H1 (cell line): ENCODE results near the gene SMPX. TPM values are rescaled to one million over a fixed set of nuclear protein-coding genes. Genes with fewer than 3 reads are reported as not detected.

Experiments
- CTCF ChIA-PET: fragments of 300-600 bp; sonication (Branson Sonifier 250); formaldehyde crosslinking; loops from one replicate; lab custom pipeline; 2021; ENCODE audit not compliant: partially characterized antibody; lab: Charles Lee
- POLR2A ChIA-PET: fragments of 300-600 bp; sonication (Branson Sonifier 250); formaldehyde crosslinking; loops from one replicate; lab custom pipeline; 2021; ENCODE audit warnings: inconsistent platforms; ENCODE audit not compliant: partially characterized antibody; lab: Charles Lee
- DNase-seq, 2 experiments: peaks; one replicate each; pipeline versions ENCODE4 v3.0.0 to v3.0.0-alpha.2; 2010 to 2022; ENCODE audit warnings: low spot score in 2 of 2, low read depth in 1 of 2, mixed read lengths in 1 of 2
- FAIRE-seq: peaks from 2 replicates; lab custom pipeline; 2011; peaks lifted over from hg19 to GRCh38; lab: Jason Lieb, UNC
- H2AFZ ChIP-seq: 2 replicates; pipeline ENCODE4 v1.8.1; 2012; ENCODE audit warnings: low read length, inconsistent platforms
- H2AK5ac ChIP-seq: 2 replicates; pipeline ENCODE4 v1.6.1; 2013; ENCODE audit warnings: low read depth, low read length
- H2BK120ac ChIP-seq: replicated peaks from 2 replicates; pipeline ENCODE3; 2013; ENCODE audit warnings: low read depth, low read length, inconsistent platforms
- H2BK12ac ChIP-seq: 2 replicates; pipeline ENCODE4 v1.6.1; 2013; ENCODE audit warnings: low read depth, low read length
- H2BK15ac ChIP-seq: 2 replicates; pipeline ENCODE4 v1.6.1; 2013; ENCODE audit warnings: low read length
- H2BK20ac ChIP-seq: 2 replicates; pipeline ENCODE4 v1.6.1; 2013; ENCODE audit warnings: low read length
- H2BK5ac ChIP-seq: 2 replicates; pipeline ENCODE4 v1.6.1; 2013; ENCODE audit warnings: low read depth, low read length
- H3K14ac ChIP-seq: 2 replicates; pipeline ENCODE4 v1.6.1; 2013; ENCODE audit warnings: inconsistent platforms; ENCODE audit not compliant: insufficient read length
- H3K18ac ChIP-seq: 2 replicates; pipeline ENCODE4 v1.6.1; 2013; ENCODE audit warnings: low read length; ENCODE audit errors: extremely low read depth
- H3K23ac ChIP-seq: 2 replicates; pipeline ENCODE4 v1.6.1; 2013; ENCODE audit warnings: inconsistent platforms; ENCODE audit not compliant: insufficient read length
- H3K23me2 ChIP-seq: 2 replicates; pipeline ENCODE4 v1.6.1; 2013; ENCODE audit warnings: low read depth, low read length
- H3K27ac ChIP-seq: 2 replicates; pipeline ENCODE4 v1.6.1; 2011; ENCODE audit warnings: low read depth, low read length, inconsistent platforms
- H3K27me3 ChIP-seq, 4 experiments: replicated peaks in 1 of 4; 1 replicate in 1 of 4; 2 replicates in 3 of 4; pipeline versions ENCODE4 v1.6.1 to v1.8.1; 2011 to 2013; ENCODE audit warnings: low read length in 3 of 4, mild to moderate bottlenecking in 3 of 4, inconsistent platforms in 2 of 4, mixed read lengths in 2 of 4, moderate library complexity in 1 of 4; ENCODE audit not compliant: control insufficient read depth in 3 of 4, insufficient read depth in 3 of 4; ENCODE audit errors: extremely low read depth in 1 of 4
- H3K36me3 ChIP-seq, 4 experiments: 2 replicates each; pipeline versions ENCODE4 v1.6.1 to v1.8.1; 2011 to 2013; ENCODE audit warnings: mild to moderate bottlenecking in 4 of 4, low read length in 3 of 4, moderate library complexity in 2 of 4, control low read depth in 1 of 4, inconsistent platforms in 1 of 4; ENCODE audit not compliant: insufficient read depth in 4 of 4, control insufficient read depth in 2 of 4
- H3K4ac ChIP-seq: replicated peaks from 2 replicates; pipeline ENCODE3; 2013; ENCODE audit warnings: low read length, low read depth, mixed read lengths, inconsistent platforms; ENCODE audit not compliant: insufficient read length
- H3K4me1 ChIP-seq, 4 experiments: replicated peaks in 1 of 4; 1 replicate in 1 of 4; 2 replicates in 3 of 4; pipeline versions ENCODE4 v1.6.1 to v1.8.1; 2011 to 2013; ENCODE audit warnings: low read length in 3 of 4, inconsistent platforms in 2 of 4, mixed read lengths in 1 of 4; ENCODE audit not compliant: insufficient read depth in 4 of 4, control insufficient read depth in 3 of 4
- H3K4me2 ChIP-seq, 2 experiments: 2 replicates each; pipeline versions ENCODE4 v1.6.1 to v1.8.1; 2011 to 2013; ENCODE audit warnings: low read depth in 2 of 2, low read length in 2 of 2, control low read depth in 1 of 2, inconsistent platforms in 1 of 2, mild to moderate bottlenecking in 1 of 2; ENCODE audit not compliant: insufficient read depth in 1 of 2
- H3K4me3 ChIP-seq, 4 experiments: fragments of 200-600, 300-600 bp in 1 of 4; sonication (generic), shearing (Covaris generic), sonication (Bioruptor Twin) in 1 of 4; 2 replicates each; pipeline versions ENCODE4 v1.5.1 to v1.8.1; 2011 to 2016; ENCODE audit warnings: low read length in 4 of 4, low read depth in 3 of 4, control low read depth in 2 of 4, inconsistent platforms in 2 of 4, mild to moderate bottlenecking in 2 of 4, mixed read lengths in 1 of 4, moderate library complexity in 1 of 4; ENCODE audit not compliant: insufficient read depth in 2 of 4; ENCODE audit errors: extremely low read depth in 1 of 4
- H3K56ac ChIP-seq: replicated peaks from 2 replicates; pipeline ENCODE3; 2013; ENCODE audit warnings: low read depth, mild to moderate bottlenecking, mixed read lengths, low read length, inconsistent platforms; ENCODE audit not compliant: insufficient read length
- H3K79me1 ChIP-seq: 2 replicates; pipeline ENCODE4 v1.6.1; 2013; ENCODE audit warnings: low read depth, low read length, control low read depth
- H3K79me2 ChIP-seq, 2 experiments: 2 replicates each; pipeline versions ENCODE4 v1.6.1 to v1.8.1; 2012 to 2013; ENCODE audit warnings: low read length in 2 of 2, mild to moderate bottlenecking in 2 of 2, inconsistent platforms in 1 of 2; ENCODE audit not compliant: insufficient read depth in 2 of 2, control insufficient read depth in 1 of 2
- H3K9ac ChIP-seq, 4 experiments: replicated peaks in 1 of 4; 1 replicate in 1 of 4; 2 replicates in 3 of 4; pipeline versions ENCODE4 v1.6.1 to v1.8.1; 2011 to 2013; ENCODE audit warnings: low read depth in 3 of 4, low read length in 3 of 4, control low read depth in 2 of 4, mild to moderate bottlenecking in 2 of 4, moderate library complexity in 2 of 4, inconsistent platforms in 1 of 4; ENCODE audit errors: extremely low read depth in 1 of 4
- H3K9me3 ChIP-seq, 2 experiments: 2 replicates each; pipeline versions ENCODE4 v1.6.1 to v1.8.1; 2012 to 2013; ENCODE audit warnings: mild to moderate bottlenecking in 2 of 2, moderate library complexity in 2 of 2, control low read depth in 1 of 2, inconsistent platforms in 1 of 2, low read depth in 1 of 2, low read length in 1 of 2, mixed read lengths in 1 of 2; ENCODE audit not compliant: insufficient read depth in 2 of 2
- H4K20me1 ChIP-seq, 2 experiments: replicated peaks in 1 of 2; 2 replicates each; pipeline versions ENCODE3 to v1.8.1; 2011 to 2013; ENCODE audit warnings: inconsistent platforms in 2 of 2, low read length in 2 of 2, mild to moderate bottlenecking in 1 of 2; ENCODE audit not compliant: insufficient read depth in 2 of 2, control insufficient read depth in 1 of 2
- H4K5ac ChIP-seq: 2 replicates; pipeline ENCODE4 v1.6.1; 2013; ENCODE audit warnings: low read length, low read depth, mixed read lengths, inconsistent platforms; ENCODE audit not compliant: insufficient read length
- H4K8ac ChIP-seq: 2 replicates; pipeline ENCODE4 v1.8.0; 2013; ENCODE audit warnings: mild to moderate bottlenecking, moderate library complexity, low read length, inconsistent platforms; ENCODE audit not compliant: insufficient read depth; ENCODE audit errors: extremely low read depth
- H4K91ac ChIP-seq: replicated peaks from 2 replicates; pipeline ENCODE3; 2013; ENCODE audit warnings: low read length, mixed read lengths, inconsistent platforms; ENCODE audit not compliant: insufficient read length
- ATF2 ChIP-seq: IDR thresholded peaks from 2 replicates; pipeline ENCODE4 v1.6.1; 2012; ENCODE audit warnings: low read length, inconsistent platforms
- ATF3 ChIP-seq: IDR thresholded peaks from 2 replicates; pipeline ENCODE4 v1.6.1; 2011; ENCODE audit warnings: low read depth, mild to moderate bottlenecking, low read length; ENCODE audit not compliant: insufficient read depth
- GABPA ChIP-seq: IDR thresholded peaks from 2 replicates; pipeline ENCODE4 v1.6.1; 2011; ENCODE audit warnings: mild to moderate bottlenecking, low read length, moderate library complexity, borderline replicate concordance; ENCODE audit not compliant: insufficient read depth
- JUN ChIP-seq: IDR thresholded peaks from 2 replicates; pipeline ENCODE4 v1.6.1; 2011; ENCODE audit warnings: low read depth, mild to moderate bottlenecking, improper control_type of control experiment, low read length
- POLR2A ChIP-seq, 2 experiments: IDR thresholded peaks; 1 replicate in 1 of 2; 2 replicates in 1 of 2; pipeline ENCODE4 v1.6.1; 2011; ENCODE audit warnings: low read depth in 2 of 2, low read length in 2 of 2, mild to moderate bottlenecking in 2 of 2; ENCODE audit errors: control extremely low read depth in 1 of 2
- TBP ChIP-seq: IDR thresholded peaks from 2 replicates; pipeline ENCODE4 v1.6.1; 2011; ENCODE audit warnings: low read depth, low read length, improper control_type of control experiment
- WGBS, 2 experiments: shearing (Covaris generic) in 1 of 2; methylation state at CpG; one replicate each; pipeline versions ENCODE4 v1.1.6 to v1.1.7; 2013 to 2015; ENCODE audit warnings: low lambda C conversion rate in 2 of 2, mixed read lengths in 2 of 2, inconsistent platforms in 1 of 2, low coverage in 1 of 2, missing lambda C conversion rate in 1 of 2; ENCODE audit not compliant: insufficient replicate concordance in 2 of 2, insufficient coverage in 1 of 2, insufficient read length in 1 of 2; ENCODE audit errors: extremely low coverage in 1 of 2, missing lambda C conversion rate in 1 of 2; 5-methylcytosine and 5-hydroxymethylcytosine counted together
- polyA plus RNA-seq, 7 experiments: library from polyadenylated mRNA; depleted of rRNA in 3 of 7; stranded (reverse) in 5 of 7; unstranded in 2 of 7; fragments of >200 nt in 5 of 7; fragments of 200-250 nt in 2 of 7; gene quantifications; 1 replicate in 5 of 7; 2 replicates in 1 of 7; 4 replicates in 1 of 7; pipeline versions ENCODE4 v1.2.1 to v1.2.3, GENCODE V29; 2011 to 2013; ENCODE audit warnings: missing spikeins in 2 of 7, mixed read lengths in 2 of 7
- total RNA-seq: library from RNA; stranded (reverse); fragmentation: NEBNext Ultra II Directional; extraction: Animal tissue kit (Norgen Biotek cat#: 25700); gene quantifications from 2 replicates; pipeline ENCODE4 v1.2.1, GENCODE V29; 2021

SMPX gene
- total and polyA plus RNA-seq, 2 of the 8 experiments (the other 6 are each of a cell fraction or from before 2014, with no cell fraction given), result not detected

GRCh38 chrX:21738210-21738949 lies 19.5 kb downstream of the SMPX start:
- Histone ChIP-seq H3K18ac (no peak overlapping the region), H3K4ac (no peak overlapping the region), H3K4me3 (peak overlapping the region in 1 of 4 experiments; percentile 35; a peak in 1 of 8 replicates), H3K36me3 (no peaks in the 10 kb centered on the region), H3K27me3 (no peaks in the 10 kb centered on the region), H3K23me2 (no peaks in the 10 kb centered on the region), H3K79me2 (no peaks in the 10 kb centered on the region), H3K9me3 (no peaks in the 10 kb centered on the region), H3K4me1 (peaks cover 0 to 4% (median 2%) of the 10 kb centered on the region in 4 experiments; a peak in 2 of 7 replicates), H3K79me1 (no peaks in the 10 kb centered on the region), H3K23ac (no peak overlapping the region), H2BK5ac (no peak overlapping the region), H3K4me2 (peak overlapping the region; percentile 38 to 45), H3K9ac (no peak overlapping the region), H2AK5ac (no peak overlapping the region), H3K14ac (no peak overlapping the region), H2BK12ac (no peak overlapping the region), H2BK15ac (no peak overlapping the region), H2AFZ (0 out of 2 replicates have a peak overlapping the region, but pooled peaks have one; percentile 70), H4K5ac (no peak overlapping the region), H2BK20ac (no peak overlapping the region), H2BK120ac (no peak overlapping the region), H4K20me1 (no peaks in the 10 kb centered on the region), H3K56ac (no peak overlapping the region), H3K27ac (no peak overlapping the region), H4K8ac (no peak overlapping the region), H4K91ac (no peak overlapping the region)
- FAIRE-seq (peak; percentile 96), DNase-seq (peak; percentile 21 to 61)
- WGBS, 2 experiments, result 30% methylated on average over 13 of the region's 15 CpGs; no CpG with 5 or more reads in 1 of the 2 experiments
- CTCF ChIA-PET, result no interaction called here
- POLR2A ChIA-PET, result no interaction called here
- TF ChIP-seq TBP (no peak), ATF3 (no peak), ATF2 (no peak), JUN (no peak), GABPA (no peak), POLR2A (IDR thresholded peaks at IDR 0.05; ENCODE audit: control extremely low read depth in 1 of 2, low read depth in 2 of 2, low read length in 2 of 2) (no peak)
